Panc1 (cell line): ENCODE measurements around the gene TMEM115. TPM values are rescaled to one million over a fixed set of nuclear protein-coding genes. Genes with fewer than 3 reads are reported as not detected.

Source experiments
- ATAC-seq: fragments of 200-7000 bp; cut with Tn5 transposase; 2 replicates; pipeline ENCODE4 v1.9.1; 2020; ENCODE audit warnings: mild to moderate bottlenecking, moderate library complexity
- BruUV-seq: library from RNA; stranded (reverse); fragments of 400-500 nt; replicated peaks from 2 replicates; lab custom pipeline; 2021; lab: Mats Ljungman, UMichigan
- CTCF ChIA-PET: fragments of 300-600 bp; sonication (Branson Sonifier 250); formaldehyde crosslinking; loops from one replicate; lab custom pipeline; 2022; ENCODE audit warnings: antibody characterized with exemption; lab: Charles Lee
- POLR2A ChIA-PET: fragments of 300-600 bp; sonication (Branson Sonifier 250); formaldehyde crosslinking; loops from one replicate; lab custom pipeline; 2022; ENCODE audit warnings: antibody characterized with exemption; lab: Charles Lee
- DNase-seq: peaks from one replicate; pipeline ENCODE4 v3.0.0-alpha.2; 2010; ENCODE audit warnings: low read depth, low spot score
- H3K27ac ChIP-seq: 2 replicates; pipeline ENCODE4 v1.5.1; 2011; ENCODE audit warnings: mild to moderate bottlenecking, low read length, inconsistent platforms
- H3K27me3 ChIP-seq: fragments of 200-500 bp; sonication (Bioruptor generic); 2 replicates; pipeline ENCODE4 v1.6.0; 2014; ENCODE audit warnings: low read length, inconsistent platforms; ENCODE audit not compliant: control insufficient read depth, insufficient read depth
- H3K36me3 ChIP-seq: fragments of 200-500 bp; sonication (Bioruptor generic); 2 replicates; pipeline ENCODE4 v1.5.1; 2014; ENCODE audit warnings: inconsistent platforms, mild to moderate bottlenecking, low read length, moderate library complexity; ENCODE audit not compliant: control insufficient read depth, insufficient read depth
- H3K4me1 ChIP-seq: 2 replicates; pipeline ENCODE4 v1.5.1; 2011; ENCODE audit warnings: inconsistent platforms, mild to moderate bottlenecking, low read length, moderate library complexity; ENCODE audit not compliant: control insufficient read depth, insufficient read depth
- H3K4me3 ChIP-seq, 2 experiments: 2 replicates each; pipeline ENCODE4 v1.5.1; 2011 to 2012; ENCODE audit warnings: low read depth in 2 of 2, low read length in 2 of 2, mild to moderate bottlenecking in 2 of 2, inconsistent platforms in 1 of 2, moderate library complexity in 1 of 2
- H3K9me3 ChIP-seq: fragments of 200-500 bp; sonication (Bioruptor generic); 2 replicates; pipeline ENCODE4 v1.5.1; 2014; ENCODE audit warnings: low read depth, mild to moderate bottlenecking, inconsistent platforms, low read length, moderate library complexity; ENCODE audit not compliant: control insufficient read depth, insufficient read depth
- CTCF ChIP-seq: fragments of 450-650 bp; IDR thresholded peaks from 2 replicates; pipeline ENCODE4 v1.5.1; 2017; ENCODE audit warnings: mild to moderate bottlenecking
- POLR2AphosphoS5 ChIP-seq: IDR thresholded peaks from 2 replicates; pipeline ENCODE4 v1.6.1; 2012; ENCODE audit warnings: mild to moderate bottlenecking, low read depth, low read length, moderate library complexity
- REST ChIP-seq, 2 experiments: IDR thresholded peaks; 2 replicates each; pipeline ENCODE4 v1.6.1; 2011 to 2012; ENCODE audit warnings: low read depth in 2 of 2, control low read depth in 1 of 2, low read length in 1 of 2, mild to moderate bottlenecking in 1 of 2, moderate library complexity in 1 of 2; ENCODE audit not compliant: insufficient read depth in 1 of 2
- SIN3A ChIP-seq: IDR thresholded peaks from 2 replicates; pipeline ENCODE4 v1.6.1; 2012; ENCODE audit warnings: low read depth, mild to moderate bottlenecking, low read length, moderate library complexity, borderline replicate concordance; ENCODE audit not compliant: insufficient read depth
- TCF7L2 ChIP-seq: IDR thresholded peaks from 2 replicates; pipeline ENCODE4 v1.6.1; 2011; ENCODE audit warnings: mild to moderate bottlenecking, low read depth, low read length, inconsistent platforms
- in situ Hi-C: cut with HindIII; loops from 2 replicates; pipeline ENCODE4 v1.10.0; 2016; ENCODE audit warnings: low sequenced_read_pairs, low pct_unique_long_range_greater_than_20kb
- intact Hi-C: fragments of 100-400 bp; cut with micrococcal nuclease; formaldehyde crosslinking; loops from one replicate; pipeline ENCODE4 v1.10.0; 2022; ENCODE audit not compliant: unreplicated experiment
- total RNA-seq: library from RNA; stranded (reverse); gene quantifications from one replicate; pipeline ENCODE4 v1.2.1, GENCODE V29; 2021; ENCODE audit not compliant: unreplicated experiment

The TMEM115 gene
- total RNA-seq, 1 experiment from 2014 or later: 30.2 TPM

GRCh38 chr3:50330330-50330729 lies 29.0 kb downstream of the TMEM115 start:
- no peaks in the 10 kb centered on the region for H3K27me3 ChIP-seq
- in situ Hi-C loops (no loop called here), intact Hi-C loops (no loop called here)
- ChIA-PET CTCF (no interaction called here), POLR2A (no interaction called here)
- H3K4me3 ChIP-seq: no peak overlapping the region
- peaks cover 23% of the 10 kb centered on the region for H3K4me1 ChIP-seq
- no peaks in the 10 kb centered on the region for H3K9me3 ChIP-seq
- no peak for ATAC-seq
- H3K36me3 ChIP-seq: peaks cover 11% of the 10 kb centered on the region
- no peak for DNase-seq
- no peak for TF ChIP-seq TCF7L2
- no peak for TF ChIP-seq CTCF
- no peak for TF ChIP-seq REST (IDR thresholded peaks at IDR 0.05; ENCODE audit: insufficient read depth in 1 of 2, low read depth in 2 of 2, low read length in 1 of 2)
- TF ChIP-seq POLR2AphosphoS5: no peak
- no peak for TF ChIP-seq SIN3A
- H3K27ac ChIP-seq: no peak overlapping the region
- no TSS peak for BruUV-seq

GRCh38 chr3:50327943-50328691 lies 31.2 kb downstream of the TMEM115 start, which contains the start of gene TUSC2:
TSS of gene TUSC2 (minus strand) at chr3:50328223. CDS start at chr3:50328099, 124 bp downstream.
- peaks cover 11% of the 10 kb centered on the region for H3K36me3 ChIP-seq
- H3K4me1 ChIP-seq: peaks cover 16% of the 10 kb centered on the region
- no peak for DNase-seq
- H3K27me3 ChIP-seq: no peaks in the 10 kb centered on the region
- intact Hi-C loops (no loop called here), in situ Hi-C loops (no loop called here)
- TF ChIP-seq TCF7L2 (0 out of 2 replicates have a peak, but pooled peaks have one; percentile 41), SIN3A (peak; percentile 37; the same call in 1 of the 2 replicates), REST (IDR thresholded peaks at IDR 0.05; ENCODE audit: insufficient read depth in 1 of 2, low read depth in 2 of 2, low read length in 1 of 2) (0 out of 4 replicates have a peak, but pooled peaks of 1 of the 2 experiments have one; percentile 71), POLR2AphosphoS5 (peak; percentile 73), CTCF (no peak)
- BruUV-seq: no TSS peak
- peak; percentile 92 for ATAC-seq
- peak within 1 kb of the TSS; percentile 89 for H3K27ac ChIP-seq
- H3K9me3 ChIP-seq: no peaks in the 10 kb centered on the region
- ChIA-PET POLR2A (interaction anchor here (0.6 to 0.7 kb wide), 3 partner anchors 9 to 64 kb away, joined by 3 to 14 read pairs (median 5); no protein-coding TSS in a partner anchor), CTCF (interaction anchor here (1.0 kb wide), 1 partner anchor 101 kb away, joined by 5 read pairs; no protein-coding TSS in a partner anchor)
- peak within 1 kb of the TSS; percentile 87 to 89 for H3K4me3 ChIP-seq
